ENCODE data around the gene MACROD2. TPM values are rescaled to one million over a fixed set of nuclear protein-coding genes. Genes with fewer than 3 reads are reported as not detected.

The MACROD2 gene
- polyA plus RNA-seq, 2 of the 4 experiments (the other 2 are of a cell fraction) = 0.96 to 1.3 TPM

DNA sequence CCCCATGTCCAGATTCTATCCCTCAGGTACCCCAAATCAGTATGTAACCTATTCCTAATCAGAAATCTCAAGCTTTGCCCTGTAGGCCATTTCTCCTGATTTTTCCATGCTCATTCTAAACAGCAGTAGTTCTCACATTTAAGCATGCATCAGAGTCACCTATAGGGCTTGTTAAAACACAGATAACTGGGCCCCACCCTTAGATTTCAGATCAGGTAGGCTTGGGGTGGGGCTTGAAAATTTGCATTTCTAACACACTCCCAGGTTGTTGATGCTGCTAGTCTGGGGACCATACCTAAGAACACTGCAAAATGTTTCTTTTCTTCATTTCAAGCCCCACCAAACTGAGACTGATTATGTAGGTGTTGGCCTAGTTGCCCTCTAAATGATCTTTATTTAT is 963.3 kb downstream of the MACROD2 start:
- Histone ChIP-seq H3K9me3 (no peaks in the 10 kb centered on the region), H3K4me3 (no peak overlapping the region), H3K27ac (peak overlapping the region in 1 of 2 experiments; percentile 60; a peak in 3 of 6 replicates), H3K4me1 (peaks cover 49% of the 10 kb centered on the region), H3K4me2 (no peak overlapping the region)
- TF ChIP-seq ZFP36 (IDR thresholded peaks at IDR 0.05; ENCODE audit: borderline replicate concordance, partially characterized antibody) = no peak
- no peak for TF ChIP-seq RNF2 (IDR thresholded peaks at IDR 0.05; ENCODE audit: borderline replicate concordance, low read depth)
- TF ChIP-seq, protein P1, sequence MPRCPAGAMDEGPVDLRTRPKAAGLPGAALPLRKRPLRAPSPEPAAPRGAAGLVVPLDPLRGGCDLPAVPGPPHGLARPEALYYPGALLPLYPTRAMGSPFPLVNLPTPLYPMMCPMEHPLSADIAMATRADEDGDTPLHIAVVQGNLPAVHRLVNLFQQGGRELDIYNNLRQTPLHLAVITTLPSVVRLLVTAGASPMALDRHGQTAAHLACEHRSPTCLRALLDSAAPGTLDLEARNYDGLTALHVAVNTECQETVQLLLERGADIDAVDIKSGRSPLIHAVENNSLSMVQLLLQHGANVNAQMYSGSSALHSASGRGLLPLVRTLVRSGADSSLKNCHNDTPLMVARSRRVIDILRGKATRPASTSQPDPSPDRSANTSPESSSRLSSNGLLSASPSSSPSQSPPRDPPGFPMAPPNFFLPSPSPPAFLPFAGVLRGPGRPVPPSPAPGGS (IDR thresholded peaks at IDR 0.05) = no peak
- TF ChIP-seq RFX5 (IDR thresholded peaks at IDR 0.05) = no peak
- TF ChIP-seq CBX2 (IDR thresholded peaks at IDR 0.05; ENCODE audit: borderline replicate concordance, low read depth) = no peak
- TF ChIP-seq, protein P2, sequence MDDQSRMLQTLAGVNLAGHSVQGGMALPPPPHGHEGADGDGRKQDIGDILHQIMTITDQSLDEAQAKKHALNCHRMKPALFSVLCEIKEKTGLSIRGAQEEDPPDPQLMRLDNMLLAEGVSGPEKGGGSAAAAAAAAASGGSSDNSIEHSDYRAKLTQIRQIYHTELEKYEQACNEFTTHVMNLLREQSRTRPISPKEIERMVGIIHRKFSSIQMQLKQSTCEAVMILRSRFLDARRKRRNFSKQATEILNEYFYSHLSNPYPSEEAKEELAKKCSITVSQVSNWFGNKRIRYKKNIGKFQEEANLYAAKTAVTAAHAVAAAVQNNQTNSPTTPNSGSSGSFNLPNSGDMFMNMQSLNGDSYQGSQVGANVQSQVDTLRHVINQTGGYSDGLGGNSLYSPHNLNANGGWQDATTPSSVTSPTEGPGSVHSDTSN (IDR thresholded peaks at IDR 0.05) = no peak
- no peak for TF ChIP-seq HDAC2 (IDR thresholded peaks at IDR 0.05)
- TF ChIP-seq HOXA7 (CRISPR knock-in tag; IDR thresholded peaks at IDR 0.05) = no peak
- no peak for TF ChIP-seq FOXS1 (CRISPR knock-in tag; IDR thresholded peaks at IDR 0.05)
- TF ChIP-seq EHF (CRISPR knock-in tag; IDR thresholded peaks at IDR 0.05) = no peak
- TF ChIP-seq, protein P3, sequence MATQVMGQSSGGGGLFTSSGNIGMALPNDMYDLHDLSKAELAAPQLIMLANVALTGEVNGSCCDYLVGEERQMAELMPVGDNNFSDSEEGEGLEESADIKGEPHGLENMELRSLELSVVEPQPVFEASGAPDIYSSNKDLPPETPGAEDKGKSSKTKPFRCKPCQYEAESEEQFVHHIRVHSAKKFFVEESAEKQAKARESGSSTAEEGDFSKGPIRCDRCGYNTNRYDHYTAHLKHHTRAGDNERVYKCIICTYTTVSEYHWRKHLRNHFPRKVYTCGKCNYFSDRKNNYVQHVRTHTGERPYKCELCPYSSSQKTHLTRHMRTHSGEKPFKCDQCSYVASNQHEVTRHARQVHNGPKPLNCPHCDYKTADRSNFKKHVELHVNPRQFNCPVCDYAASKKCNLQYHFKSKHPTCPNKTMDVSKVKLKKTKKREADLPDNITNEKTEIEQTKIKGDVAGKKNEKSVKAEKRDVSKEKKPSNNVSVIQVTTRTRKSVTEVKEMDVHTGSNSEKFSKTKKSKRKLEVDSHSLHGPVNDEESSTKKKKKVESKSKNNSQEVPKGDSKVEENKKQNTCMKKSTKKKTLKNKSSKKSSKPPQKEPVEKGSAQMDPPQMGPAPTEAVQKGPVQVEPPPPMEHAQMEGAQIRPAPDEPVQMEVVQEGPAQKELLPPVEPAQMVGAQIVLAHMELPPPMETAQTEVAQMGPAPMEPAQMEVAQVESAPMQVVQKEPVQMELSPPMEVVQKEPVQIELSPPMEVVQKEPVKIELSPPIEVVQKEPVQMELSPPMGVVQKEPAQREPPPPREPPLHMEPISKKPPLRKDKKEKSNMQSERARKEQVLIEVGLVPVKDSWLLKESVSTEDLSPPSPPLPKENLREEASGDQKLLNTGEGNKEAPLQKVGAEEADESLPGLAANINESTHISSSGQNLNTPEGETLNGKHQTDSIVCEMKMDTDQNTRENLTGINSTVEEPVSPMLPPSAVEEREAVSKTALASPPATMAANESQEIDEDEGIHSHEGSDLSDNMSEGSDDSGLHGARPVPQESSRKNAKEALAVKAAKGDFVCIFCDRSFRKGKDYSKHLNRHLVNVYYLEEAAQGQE (IDR thresholded peaks at IDR 0.05) = no peak
- no peak for TF ChIP-seq POLR2AphosphoS2 (conservative IDR thresholded peaks at IDR 0.05; ENCODE audit: low read length)
- TF ChIP-seq HOXB5 (CRISPR knock-in tag; IDR thresholded peaks at IDR 0.05) = no peak
- TF ChIP-seq, protein P4, sequence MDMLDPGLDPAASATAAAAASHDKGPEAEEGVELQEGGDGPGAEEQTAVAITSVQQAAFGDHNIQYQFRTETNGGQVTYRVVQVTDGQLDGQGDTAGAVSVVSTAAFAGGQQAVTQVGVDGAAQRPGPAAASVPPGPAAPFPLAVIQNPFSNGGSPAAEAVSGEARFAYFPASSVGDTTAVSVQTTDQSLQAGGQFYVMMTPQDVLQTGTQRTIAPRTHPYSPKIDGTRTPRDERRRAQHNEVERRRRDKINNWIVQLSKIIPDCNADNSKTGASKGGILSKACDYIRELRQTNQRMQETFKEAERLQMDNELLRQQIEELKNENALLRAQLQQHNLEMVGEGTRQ (IDR thresholded peaks at IDR 0.05) = no peak
- TF ChIP-seq TFCP2L1 (CRISPR knock-in tag; IDR thresholded peaks at IDR 0.05) = no peak
- no peak for TF ChIP-seq BHLHE40 (IDR thresholded peaks at IDR 0.05; ENCODE audit: low read depth, low read length)
- TF ChIP-seq POLR2A (IDR thresholded peaks at IDR 0.05; ENCODE audit: low read length) = no peak
- TF ChIP-seq HOXB13 (CRISPR knock-in tag; IDR thresholded peaks at IDR 0.05; ENCODE audit: low read depth) = no peak
- TF ChIP-seq RARB (CRISPR knock-in tag; IDR thresholded peaks at IDR 0.05) = no peak
- TF ChIP-seq, protein P5, sequence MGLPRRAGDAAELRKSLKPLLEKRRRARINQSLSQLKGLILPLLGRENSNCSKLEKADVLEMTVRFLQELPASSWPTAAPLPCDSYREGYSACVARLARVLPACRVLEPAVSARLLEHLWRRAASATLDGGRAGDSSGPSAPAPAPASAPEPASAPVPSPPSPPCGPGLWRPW (IDR thresholded peaks at IDR 0.05) = no peak
- POLR2A ChIA-PET = no interaction called here
- ATAC-seq (no peak), FAIRE-seq (no peak), DNase-seq (ENCODE audit: low read depth in 1 of 2, low spot score in 1 of 2) (no peak)
- CTCF ChIA-PET = no interaction called here

Measured in A549 (cell line).